Inferior parietal cortex (tissue), 1 donor: ENCODE results near the gene TEX13D.

Source experiments
- DNase-seq: peaks from one replicate; pipeline ENCODE4 v3.0.0-alpha.2; 2016; ENCODE audit errors: extremely low spot score

TEX13D gene

GRCh38 chrX:124348182-124348581 lies 15.7 kb downstream of the TEX13D start:
- DNase-seq = no peak

DNA sequence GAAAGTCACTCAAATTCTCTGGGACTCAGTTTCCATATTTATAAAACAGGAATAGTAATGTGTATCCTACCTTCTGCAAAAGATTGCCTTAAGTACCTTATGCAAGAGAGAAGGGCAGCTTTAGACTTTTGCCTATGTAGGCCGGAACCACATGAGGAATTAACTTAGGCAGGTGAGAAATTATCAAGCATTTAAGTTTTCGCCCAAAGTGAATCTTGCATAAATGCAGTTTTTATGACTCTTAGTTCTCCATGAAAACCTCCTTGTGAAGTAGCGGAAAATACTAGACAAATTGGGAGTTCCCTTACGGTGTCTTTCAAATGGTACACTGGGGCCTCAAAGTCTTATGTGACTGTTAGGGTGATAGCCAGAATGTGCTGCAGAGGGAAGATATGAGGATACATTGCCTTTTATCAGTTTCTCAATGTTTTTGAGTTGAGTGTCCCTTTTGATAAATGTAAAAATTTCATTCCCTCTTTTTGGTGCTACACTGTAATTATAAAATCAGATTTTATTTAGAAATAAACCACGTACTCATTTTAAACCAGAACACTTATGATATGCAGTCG lies 16.5 kb downstream of the TEX13D start:
- no peak for DNase-seq

- no peak for DNase-seq
These were observed 22.2 kb downstream of the TEX13D start for GRCh38 chrX:124354648-124355047.

GRCh38 chrX:124358800-124359383 lies 26.4 kb downstream of the TEX13D start:
- no peak for DNase-seq

- no peak for DNase-seq
These were observed 29.6 kb downstream of the TEX13D start for GRCh38 chrX:124362072-124362471.

DNA sequence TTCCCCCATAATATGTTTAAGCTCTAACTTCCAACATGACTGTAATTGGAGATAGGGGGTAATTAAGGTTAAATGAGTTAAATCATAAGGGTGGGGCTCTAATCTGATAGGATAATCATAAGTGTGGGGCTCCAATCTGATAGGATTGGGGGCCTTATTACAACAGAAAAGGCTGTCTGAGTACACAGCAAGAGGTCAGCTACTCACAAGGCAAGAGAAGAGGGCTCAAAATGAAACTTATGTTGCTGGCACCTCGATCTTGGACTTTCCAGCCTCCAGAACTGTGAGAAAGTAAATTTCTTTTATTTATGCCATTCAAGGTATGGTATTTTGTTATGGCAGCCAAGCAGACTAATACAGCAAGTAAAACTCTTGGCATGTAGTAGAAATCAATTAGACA lies 30.3 kb downstream of the TEX13D start:
- no peak for DNase-seq

GRCh38 chrX:124369722-124370121 lies 37.3 kb downstream of the TEX13D start:
- DNase-seq = no peak

DNA sequence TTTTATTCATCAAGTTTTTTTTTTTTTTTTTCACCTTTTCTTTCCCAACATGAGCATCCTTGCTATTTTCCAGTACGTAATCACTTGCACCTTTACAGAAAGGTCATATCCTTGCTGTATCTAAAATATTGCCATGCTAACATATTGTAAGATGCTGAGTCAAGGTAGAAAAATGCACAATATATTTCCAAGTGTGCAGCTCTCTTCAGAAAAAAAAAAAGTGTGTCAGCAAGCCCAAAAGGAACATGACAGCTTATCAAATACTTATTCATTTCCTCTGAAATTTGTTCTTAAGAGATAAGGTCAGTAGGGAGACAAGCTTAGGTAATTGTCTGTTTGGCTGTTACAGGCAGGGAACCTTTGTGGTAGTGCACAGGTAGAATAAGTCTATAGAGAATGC lies 40.9 kb downstream of the TEX13D start:
- DNase-seq = no peak

GRCh38 chrX:124378643-124379042 lies 46.2 kb downstream of the TEX13D start:
- DNase-seq = no peak

- DNase-seq = no peak
These were observed 50.9 kb downstream of the TEX13D start for GRCh38 chrX:124383354-124383753.

DNA sequence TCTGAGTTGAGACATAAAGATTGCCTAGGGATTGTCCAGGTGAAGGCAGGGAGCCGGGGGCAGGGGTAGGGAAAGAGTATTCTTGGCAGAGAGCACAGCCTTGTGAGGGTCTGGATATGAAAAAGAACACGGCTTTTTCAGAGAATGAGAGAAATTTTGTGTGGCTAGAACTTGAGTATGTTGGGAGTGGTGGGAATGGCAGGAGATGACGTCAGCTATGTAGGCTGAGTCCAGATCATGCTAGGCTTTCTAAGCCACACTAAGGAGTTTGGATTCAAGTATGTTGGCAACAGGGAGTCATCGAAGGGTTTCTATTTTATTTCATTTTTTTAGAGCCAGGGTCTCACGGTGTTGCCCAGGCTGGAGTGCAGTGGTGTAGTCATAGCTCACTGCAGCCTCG lies 53.9 kb downstream of the TEX13D start:
- no peak for DNase-seq
